Mucosa of rectum (tissue), 2 donors: Measurements from ENCODE around the gene NUP210.

ENCODE experiments used
- H3K27ac ChIP-seq, 2 donors: one replicate each; pipeline ENCODE4 v1.7.0; 2013; ENCODE audit warnings: inconsistent platforms in 2 of 2, low read depth in 2 of 2, low read length in 2 of 2
- H3K27me3 ChIP-seq, 2 donors: one replicate each; pipeline ENCODE4 v1.7.0; 2013; ENCODE audit warnings: low read length in 2 of 2; ENCODE audit not compliant: control insufficient read depth in 2 of 2, insufficient read depth in 2 of 2
- H3K36me3 ChIP-seq, 2 donors: one replicate each; pipeline ENCODE4 v1.7.0; 2013; ENCODE audit warnings: low read length in 2 of 2; ENCODE audit not compliant: control insufficient read depth in 2 of 2, insufficient read depth in 2 of 2
- H3K4me1 ChIP-seq, 2 donors: one replicate each; pipeline ENCODE4 v1.7.0; 2013; ENCODE audit warnings: low read length in 2 of 2, mild to moderate bottlenecking in 1 of 2; ENCODE audit not compliant: control insufficient read depth in 2 of 2, insufficient read depth in 2 of 2
- H3K4me3 ChIP-seq, 2 donors: one replicate each; pipeline ENCODE4 v1.7.0; 2013; ENCODE audit warnings: low read length in 2 of 2
- H3K9ac ChIP-seq, 2 donors: one replicate each; pipeline ENCODE4 v1.7.0; 2013; ENCODE audit warnings: low read length in 2 of 2, low read depth in 1 of 2, mild to moderate bottlenecking in 1 of 2
- H3K9me3 ChIP-seq, 2 donors: one replicate each; pipeline ENCODE4 v1.7.0; 2013; ENCODE audit warnings: low read length in 2 of 2; ENCODE audit not compliant: control insufficient read depth in 2 of 2
- donor health status: healthy.
- donor health status: Normal muscosa, but diverticular disease.

NUP210 gene

DNA sequence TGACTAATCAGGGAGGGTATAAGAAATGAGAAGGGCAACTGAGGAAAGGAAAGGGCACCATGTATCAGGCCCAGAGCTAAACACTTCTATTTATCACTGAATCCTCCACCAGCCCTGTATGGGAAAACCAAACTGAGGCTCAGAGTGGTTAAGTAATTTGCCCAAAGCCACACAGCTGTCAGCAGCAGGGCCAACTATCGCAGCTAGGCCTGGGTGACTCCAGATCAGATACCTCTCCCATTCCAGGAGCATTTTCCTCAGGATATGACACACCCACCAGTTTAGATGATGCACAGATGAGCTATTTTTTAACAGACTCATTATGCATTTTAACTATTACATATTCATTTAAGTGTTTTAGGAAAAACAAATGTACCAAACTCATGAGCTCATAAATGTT, 14.5 kb downstream of the NUP210 start:
- Histone ChIP-seq H3K27ac (no peak overlapping the region), H3K27me3 (no peaks in the 10 kb centered on the region), H3K9me3 (peaks cover 0 to 4% of the 10 kb centered on the region in 2 donors), H3K9ac (no peak overlapping the region), H3K4me3 (no peak overlapping the region), H3K4me1 (no peaks in the 10 kb centered on the region), H3K36me3 (no peaks in the 10 kb centered on the region)

DNA sequence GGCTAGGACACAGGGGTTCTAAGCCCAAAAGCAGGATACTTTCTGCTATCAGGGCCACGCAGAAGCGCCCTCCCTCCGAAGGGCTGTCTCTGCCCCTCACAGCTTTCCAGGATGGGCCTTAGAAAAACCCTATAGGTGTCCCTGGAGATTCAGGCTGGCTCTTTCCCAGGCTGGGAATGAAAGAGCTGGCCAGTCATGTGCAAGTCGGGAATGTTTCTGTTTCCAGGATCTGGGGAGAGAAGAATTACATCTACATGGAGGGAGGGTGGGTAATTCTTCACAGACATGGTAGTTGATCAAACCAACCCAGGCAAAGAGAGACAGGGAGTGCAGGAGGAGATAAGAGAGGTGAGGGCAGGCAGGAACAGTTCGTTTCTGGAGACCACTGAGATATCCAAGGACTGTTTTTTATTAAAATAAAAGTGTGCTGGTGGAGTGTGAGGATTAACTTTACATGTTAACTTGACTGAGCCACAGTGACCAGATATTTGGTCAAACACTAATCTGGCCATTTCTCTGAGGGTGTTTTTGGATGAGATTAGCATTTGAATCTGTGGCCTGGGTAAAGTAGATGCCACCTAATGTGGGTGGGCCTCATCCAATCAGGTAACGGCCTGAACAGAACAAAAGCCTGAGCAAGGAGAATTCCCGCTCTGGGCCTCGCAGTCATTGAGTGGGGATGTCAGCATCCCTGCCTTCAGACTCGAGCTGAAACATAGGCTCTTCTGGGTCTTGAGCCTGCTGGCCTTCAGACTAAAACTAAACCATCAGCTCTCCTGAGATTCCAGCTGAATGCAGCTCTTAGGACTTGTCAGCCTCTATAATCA, 15.3 kb downstream of the NUP210 start:
- peaks cover 0 to 4% of the 10 kb centered on the region in 2 donors for H3K9me3 ChIP-seq
- no peaks in the 10 kb centered on the region for H3K4me1 ChIP-seq
- H3K36me3 ChIP-seq = no peaks in the 10 kb centered on the region
- H3K9ac ChIP-seq = no peak overlapping the region
- no peaks in the 10 kb centered on the region for H3K27me3 ChIP-seq
- no peak overlapping the region for H3K4me3 ChIP-seq
- no peak overlapping the region for H3K27ac ChIP-seq

DNA sequence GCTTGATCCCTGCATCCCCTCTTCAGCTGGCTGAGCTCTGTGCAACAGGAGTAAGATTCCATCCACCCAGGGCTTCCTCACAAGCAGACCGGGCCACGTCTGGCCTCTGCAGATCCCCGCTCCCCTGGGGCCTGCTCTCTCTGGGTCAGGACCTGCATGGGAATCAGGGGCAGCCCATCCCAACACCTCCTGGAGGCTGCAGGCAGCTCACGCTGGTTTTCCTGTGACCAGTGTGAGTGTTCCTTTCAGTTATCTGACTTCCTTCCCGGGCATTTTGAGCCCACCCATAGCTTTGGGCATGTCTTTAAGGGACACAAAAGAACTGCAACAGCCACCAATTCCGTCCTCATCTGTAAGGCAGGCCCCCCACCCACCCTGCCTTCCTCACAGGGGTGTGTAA, 16.3 kb downstream of the NUP210 start:
- no peaks in the 10 kb centered on the region for H3K36me3 ChIP-seq
- no peak overlapping the region for H3K27ac ChIP-seq
- H3K9me3 ChIP-seq = peaks cover 0 to 4% of the 10 kb centered on the region in 2 donors
- no peak overlapping the region for H3K4me3 ChIP-seq
- H3K9ac ChIP-seq = no peak overlapping the region
- H3K27me3 ChIP-seq = no peaks in the 10 kb centered on the region
- H3K4me1 ChIP-seq = no peaks in the 10 kb centered on the region

DNA sequence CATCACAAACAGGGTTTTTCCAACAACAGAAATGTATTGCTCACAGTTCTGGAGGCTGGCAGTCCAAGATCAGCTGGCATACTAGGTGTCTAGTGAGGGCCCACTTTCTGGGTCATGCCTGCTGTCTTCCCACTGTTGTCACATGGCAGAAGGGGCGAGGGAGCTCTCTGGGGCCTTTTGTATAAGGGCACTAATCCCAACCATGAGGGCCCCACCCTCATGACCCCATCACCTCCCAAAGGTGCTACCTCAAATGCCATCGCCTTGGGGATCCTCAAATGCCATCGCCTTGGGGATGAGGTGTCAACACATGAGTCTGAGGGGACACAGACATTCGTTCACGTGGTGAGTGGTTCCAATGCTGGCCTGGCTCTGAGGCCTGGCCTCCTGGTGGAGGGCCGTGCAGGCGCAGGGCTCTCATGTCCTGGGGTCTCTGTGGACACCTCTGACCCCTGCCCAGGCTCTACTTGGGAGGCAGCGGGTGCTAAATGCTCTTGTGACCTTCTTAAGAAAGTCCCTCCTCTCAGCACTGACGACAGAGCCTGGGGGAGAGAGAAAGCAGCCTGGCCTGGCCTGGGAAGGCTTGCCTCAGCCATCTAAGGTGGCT, 16.8 kb downstream of the NUP210 start:
- no peak overlapping the region for H3K9ac ChIP-seq
- no peaks in the 10 kb centered on the region for H3K27me3 ChIP-seq
- H3K4me3 ChIP-seq = no peak overlapping the region
- H3K4me1 ChIP-seq = no peaks in the 10 kb centered on the region
- no peaks in the 10 kb centered on the region for H3K36me3 ChIP-seq
- H3K27ac ChIP-seq = no peak overlapping the region
- peaks cover 0 to 4% of the 10 kb centered on the region in 2 donors for H3K9me3 ChIP-seq

DNA sequence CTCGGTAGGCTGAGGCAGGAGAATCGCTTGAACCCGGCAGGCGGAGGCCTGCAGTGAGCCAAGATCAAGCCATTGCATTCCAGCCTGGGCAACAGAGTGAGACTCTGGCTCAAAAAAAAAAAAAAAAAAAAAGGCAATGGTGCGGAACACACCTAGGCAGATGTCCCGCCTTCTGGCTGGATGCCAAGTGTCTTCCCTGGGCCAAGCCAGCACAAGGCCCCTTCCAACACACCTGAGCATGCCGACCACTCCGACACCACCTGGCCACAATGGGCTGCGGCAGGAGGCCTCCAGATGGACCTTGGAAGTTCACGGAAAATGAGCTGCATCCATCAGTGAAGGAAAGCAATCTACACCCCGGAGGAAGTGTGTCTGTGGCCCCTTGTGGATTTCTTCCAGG, 19.0 kb downstream of the NUP210 start:
- H3K27ac ChIP-seq = no peak overlapping the region
- H3K27me3 ChIP-seq = no peaks in the 10 kb centered on the region
- no peaks in the 10 kb centered on the region for H3K4me1 ChIP-seq
- H3K9me3 ChIP-seq = no peaks in the 10 kb centered on the region
- H3K9ac ChIP-seq = no peak overlapping the region
- H3K36me3 ChIP-seq = peaks cover 0 to 4% of the 10 kb centered on the region in 2 donors
- no peak overlapping the region for H3K4me3 ChIP-seq

DNA sequence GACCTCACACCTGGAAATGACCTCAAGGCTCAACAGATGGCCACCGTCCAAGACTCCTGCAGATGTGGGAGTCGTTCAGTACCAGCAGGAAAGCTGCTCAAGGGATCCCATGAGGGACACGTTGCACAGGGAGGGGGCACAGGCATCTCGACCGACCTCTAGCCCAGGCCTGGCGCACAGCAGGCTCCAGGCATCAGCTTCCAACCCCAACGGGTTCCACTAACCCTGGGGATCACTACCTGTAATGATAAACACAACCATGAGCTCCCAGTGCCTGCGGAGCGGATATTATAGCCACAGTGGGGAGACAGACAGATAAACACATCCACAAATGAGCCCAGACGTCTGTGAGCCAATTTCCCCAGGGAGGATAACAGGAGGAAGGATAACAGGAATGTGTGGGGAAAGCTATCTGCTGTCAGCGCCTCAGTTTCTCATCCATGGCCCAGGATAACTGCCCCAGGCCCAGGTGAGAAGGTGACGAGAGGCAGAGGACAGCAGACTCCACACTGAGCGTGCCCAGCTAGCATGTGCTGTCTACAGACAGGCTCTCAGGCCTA, 19.9 kb downstream of the NUP210 start:
- H3K27ac ChIP-seq = no peak overlapping the region
- H3K9ac ChIP-seq = no peak overlapping the region
- no peak overlapping the region for H3K4me3 ChIP-seq
- no peaks in the 10 kb centered on the region for H3K9me3 ChIP-seq
- peaks cover 0 to 7% of the 10 kb centered on the region in 2 donors for H3K36me3 ChIP-seq
- H3K4me1 ChIP-seq = no peaks in the 10 kb centered on the region
- no peaks in the 10 kb centered on the region for H3K27me3 ChIP-seq

DNA sequence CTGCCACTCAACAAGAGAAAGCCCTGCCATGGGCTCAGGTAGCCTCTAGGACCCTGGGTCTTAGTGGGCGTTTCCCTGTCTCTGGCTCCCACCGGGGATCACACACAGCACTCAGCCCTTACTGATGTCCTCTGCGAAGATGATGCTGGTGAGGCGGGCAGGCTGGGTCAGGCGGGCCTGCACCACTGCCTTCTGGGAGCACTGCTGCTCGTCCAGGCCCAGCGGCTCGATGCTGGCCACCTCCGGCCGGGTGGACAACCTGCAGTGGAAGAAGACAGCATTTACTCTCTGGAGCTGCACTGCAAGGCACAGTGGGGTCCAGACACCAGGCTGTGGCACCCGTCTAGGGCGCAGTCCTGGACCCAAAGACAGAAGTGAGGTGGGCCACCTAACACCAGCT, 20.5 kb downstream of the NUP210 start:
- Histone ChIP-seq H3K4me1 (no peaks in the 10 kb centered on the region), H3K9ac (no peak overlapping the region), H3K4me3 (no peak overlapping the region), H3K27ac (no peak overlapping the region), H3K27me3 (no peaks in the 10 kb centered on the region), H3K36me3 (peaks cover 0 to 11% of the 10 kb centered on the region in 2 donors), H3K9me3 (no peaks in the 10 kb centered on the region)

DNA sequence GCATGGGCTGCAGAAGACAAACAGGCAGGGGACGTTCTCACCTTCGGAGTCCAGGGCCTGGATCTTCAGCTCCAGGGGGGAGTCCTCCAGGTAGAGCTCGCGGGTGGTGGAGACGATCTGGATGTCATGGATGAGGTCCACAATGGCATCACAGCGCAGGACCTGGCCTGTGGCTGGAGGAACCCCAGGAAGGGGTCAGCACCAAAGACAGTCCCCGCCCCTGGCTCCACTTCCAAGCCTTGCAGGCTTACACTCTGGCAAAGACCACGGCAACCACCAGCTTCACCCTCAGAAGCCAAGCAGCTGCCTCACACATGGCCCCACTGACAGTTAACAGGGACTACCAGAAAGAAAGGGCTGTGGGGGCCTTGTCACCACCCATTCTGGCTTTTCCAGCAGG, 22.8 kb downstream of the NUP210 start:
- Histone ChIP-seq H3K9ac (no peak overlapping the region), H3K27ac (no peak overlapping the region), H3K4me3 (no peak overlapping the region), H3K36me3 (peaks cover 0 to 11% of the 10 kb centered on the region in 2 donors), H3K27me3 (no peaks in the 10 kb centered on the region), H3K4me1 (no peaks in the 10 kb centered on the region), H3K9me3 (no peaks in the 10 kb centered on the region)

DNA sequence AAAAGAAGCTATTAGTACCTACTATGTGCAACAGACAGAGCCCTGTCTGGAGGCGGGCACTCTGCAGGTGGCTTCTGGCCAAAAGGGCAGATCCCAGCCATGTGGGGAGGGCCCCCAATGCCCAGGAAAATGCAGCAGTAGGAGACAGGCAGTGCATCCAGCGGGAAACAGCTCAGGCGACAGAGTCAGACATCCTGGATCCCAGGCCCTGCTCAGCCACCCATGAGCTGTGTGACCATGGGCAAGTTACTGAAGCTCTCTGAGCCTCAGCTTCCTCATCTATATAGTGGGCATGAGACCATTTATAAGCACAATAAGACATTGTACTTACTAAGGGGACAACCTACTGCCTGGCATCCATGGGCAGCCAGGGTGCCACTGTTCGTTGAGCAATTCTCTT, 25.8 kb downstream of the NUP210 start:
- H3K4me1 ChIP-seq = no peaks in the 10 kb centered on the region
- H3K36me3 ChIP-seq = peaks cover 0 to 11% of the 10 kb centered on the region in 2 donors
- H3K27me3 ChIP-seq = no peaks in the 10 kb centered on the region
- H3K27ac ChIP-seq = no peak overlapping the region
- H3K4me3 ChIP-seq = no peak overlapping the region
- H3K9me3 ChIP-seq = no peaks in the 10 kb centered on the region
- no peak overlapping the region for H3K9ac ChIP-seq
